Right ventricle myocardium superior (tissue), 1 donor: ENCODE results near the gene KRT71. TPM values are rescaled to one million over a fixed set of nuclear protein-coding genes. Genes with fewer than 3 reads are reported as not detected.
"Not testable (repeated sequence)": the region's sequence is repeated elsewhere in the genome, so short reads cannot be mapped to it uniquely, and the experiment has no call there.

Source experiments
- ATAC-seq: fragments of 200-7000 bp; cut with Tn5 transposase; one replicate; pipeline ENCODE4 v1.9.1; 2020; ENCODE audit warnings: mild to moderate bottlenecking; ENCODE audit not compliant: poor library complexity
- DNase-seq: peaks from one replicate; pipeline ENCODE4 v3.0.0-alpha.2; 2020
- intact Hi-C: fragments of 100-400 bp; cut with DNase I; formaldehyde crosslinking; loops from one replicate; pipeline ENCODE4 v1.11.2; 2022
- long read RNA-seq: library from polyadenylated mRNA; unstranded; transcript quantifications from one replicate; pipeline ENCODE4 v2.0.0, GENCODE V29; 2021
- total RNA-seq: library from RNA; stranded (reverse); fragmentation: NEBNext Ultra II Directional; extraction: Animal tissue kit (Norgen Biotek cat#: 25700); gene quantifications from one replicate; pipeline ENCODE4 v1.2.1, GENCODE V29; 2021
- donor health status: DM: no; HTN: yes; CAD: no; lungs with severe emphysema.

Gene KRT71
- not detected for total RNA-seq
- long read RNA-seq, result 0 reads

- ATAC-seq (no peak), DNase-seq (no peak)
- intact Hi-C loops, result no loop called here
Measured at GRCh38 chr12:52552681-52553195, at the start of gene KRT71. Gene KRT71 (minus strand): TSS chr12:52553145. CDS start chr12:52553077, 68 bp downstream.

GRCh38 chr12:52602552-52602951 lies 49.6 kb upstream of the KRT71 start:
- intact Hi-C loops, result no loop called here
- DNase-seq, result no peak
- ATAC-seq, result no peak

DNA sequence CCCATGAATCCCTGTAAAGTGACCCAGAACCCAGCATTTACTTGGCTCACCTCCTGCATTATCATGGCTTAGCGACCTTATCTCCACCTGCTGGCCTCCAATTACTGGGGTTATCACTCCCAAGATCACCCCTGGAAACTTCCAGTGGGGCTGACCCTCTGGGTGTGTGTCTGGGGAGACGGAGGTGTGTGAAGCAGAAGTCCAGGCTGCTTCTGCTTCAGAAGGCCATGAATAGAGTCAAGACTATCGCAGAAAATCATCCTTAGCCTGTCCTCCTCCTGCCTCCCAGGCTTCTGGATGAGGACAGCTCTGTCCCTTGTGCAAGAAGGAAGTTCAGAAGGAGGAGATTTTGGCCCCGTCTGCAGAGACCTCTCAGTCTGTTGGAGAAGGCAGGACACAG lies 48.7 kb upstream of the KRT71 start:
- no peak for ATAC-seq
- no peak for DNase-seq
- intact Hi-C loops, result no loop called here

DNA sequence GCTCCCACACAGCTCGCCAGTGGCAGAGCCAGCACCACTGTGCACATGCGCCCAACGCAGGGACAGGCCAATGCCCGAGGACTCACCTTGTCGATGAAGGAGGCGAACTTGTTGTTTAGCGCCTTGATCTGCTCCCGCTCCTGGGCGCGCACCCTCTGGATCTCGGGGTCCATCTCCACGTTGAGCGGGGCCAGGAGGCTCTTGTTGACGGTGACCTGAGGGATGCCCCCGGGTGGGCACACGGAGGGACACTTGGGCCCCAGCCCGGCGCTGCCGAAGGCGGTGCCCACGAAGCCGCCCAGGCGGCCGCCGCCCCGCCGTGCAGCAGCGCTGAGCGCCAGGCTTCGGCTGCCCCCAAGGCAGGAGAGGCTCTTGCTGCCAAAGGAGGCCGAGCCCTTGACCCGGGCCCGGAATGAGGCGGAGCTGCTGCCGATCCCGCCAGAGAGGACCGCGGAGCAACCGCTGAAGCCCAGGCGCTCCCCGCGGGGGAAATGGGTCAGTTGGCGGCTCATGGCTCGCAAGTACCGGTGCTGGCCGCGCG lies 48.1 kb upstream of the KRT71 start, which contains the start of gene KRT72:
Gene KRT72, minus strand, starts transcription at position 523 of the 541 bp plus-strand sequence. Its CDS starts 11 bp downstream, at position 512.
- no peak for DNase-seq
- no peak for ATAC-seq
- intact Hi-C loops, result no loop called here

DNA sequence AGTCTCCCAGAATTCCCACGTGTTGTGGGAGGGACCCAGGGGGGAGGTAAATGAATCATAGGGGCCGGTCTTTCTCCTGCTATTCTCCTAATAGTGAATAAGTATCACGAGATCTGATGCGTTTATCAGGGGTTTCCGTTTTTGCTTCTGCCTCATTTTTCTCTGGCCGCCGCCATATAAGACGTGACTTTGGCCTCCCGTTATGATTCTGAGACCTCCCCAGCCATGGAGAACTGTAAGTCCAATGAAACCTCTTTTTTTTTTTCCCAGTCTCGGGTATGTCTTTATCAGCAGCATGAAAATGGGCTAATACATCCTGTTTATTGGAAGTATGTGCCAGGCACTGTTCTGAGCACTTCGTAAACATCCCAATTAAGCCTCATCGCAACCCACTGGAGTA lies 47.5 kb upstream of the KRT71 start:
- intact Hi-C loops, result no loop called here
- DNase-seq (no peak), ATAC-seq (no peak)

DNA sequence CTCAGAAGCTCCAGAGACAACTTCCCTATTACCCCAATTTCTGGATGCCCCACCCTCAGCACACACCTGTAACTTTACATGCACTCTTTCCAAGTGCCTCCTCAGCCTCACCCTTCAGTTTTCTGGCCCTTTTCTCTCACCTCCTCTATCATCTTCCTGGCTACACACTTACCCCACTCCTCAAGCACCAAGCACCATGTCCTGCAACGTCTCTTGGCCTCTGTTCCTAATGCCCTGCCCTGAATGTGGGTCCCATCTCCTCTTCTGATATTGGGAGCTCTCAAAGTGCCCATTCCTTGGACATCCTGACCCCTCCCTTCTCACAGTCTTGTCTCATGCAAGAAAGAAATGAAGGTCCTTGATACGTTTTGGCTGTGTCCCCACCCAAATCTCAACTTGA lies 47.1 kb upstream of the KRT71 start:
- intact Hi-C loops, result no loop called here
- no peak for ATAC-seq
- DNase-seq, result no peak

GRCh38 chr12:52598966-52599365 lies 46.0 kb upstream of the KRT71 start:
- ATAC-seq (no peak), DNase-seq (no peak)
- intact Hi-C loops, result no loop called here

DNA sequence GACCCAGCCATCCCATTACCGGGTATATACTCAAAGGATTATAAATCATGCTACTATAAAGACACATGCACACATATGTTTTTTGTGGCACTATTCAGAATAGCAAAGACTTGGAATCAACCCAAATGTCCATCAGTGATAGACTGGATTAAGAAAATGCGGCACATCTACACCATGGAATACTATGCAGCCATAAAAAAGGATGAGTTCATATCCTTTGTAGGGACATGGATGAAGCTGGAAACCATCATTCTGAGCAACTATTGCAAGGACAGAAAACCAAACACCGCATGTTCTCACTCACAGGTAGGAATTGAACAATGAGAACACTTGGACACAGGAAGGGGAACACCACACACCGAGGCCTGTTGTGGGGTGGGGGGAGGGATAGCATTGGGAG lies 41.3 kb upstream of the KRT71 start:
- DNase-seq, ATAC-seq, intact Hi-C loops: not testable (repeated sequence)

- ATAC-seq (no peak), DNase-seq (no peak)
- intact Hi-C loops, result no loop called here
Measured at GRCh38 chr12:52591521-52591920, 38.6 kb upstream of the KRT71 start.

- intact Hi-C loops, result no loop called here
- DNase-seq (no peak), ATAC-seq (no peak)
Measured at GRCh38 chr12:52590021-52590420, 37.1 kb upstream of the KRT71 start.

GRCh38 chr12:52587563-52587962 lies 34.6 kb upstream of the KRT71 start:
- DNase-seq, result no peak
- intact Hi-C loops, result loop anchor here (10.0 kb wide), 1 partner anchor 433 kb away; no protein-coding TSS in a partner anchor

DNA sequence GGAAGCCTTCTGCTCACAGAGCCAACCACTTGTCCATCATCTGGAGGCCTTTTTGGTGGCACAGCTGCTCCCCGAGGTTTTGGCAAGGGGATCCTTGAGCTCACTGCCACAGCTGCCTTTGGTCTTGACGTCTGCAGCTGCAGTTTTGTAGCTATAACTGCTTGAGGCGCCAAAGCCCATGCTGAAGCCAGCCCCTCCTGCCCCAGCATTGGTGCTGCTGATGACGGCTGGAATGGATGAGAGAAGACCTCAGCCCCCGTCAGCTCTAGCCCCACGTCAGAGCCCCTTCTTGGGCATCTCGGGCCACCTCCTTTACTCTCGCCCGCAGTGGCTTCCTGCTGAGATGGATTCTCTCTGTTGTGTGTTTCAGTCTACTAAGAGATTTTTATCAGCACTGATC lies 33.0 kb upstream of the KRT71 start:
- intact Hi-C loops, result loop anchor here (10.0 kb wide), 1 partner anchor 431 kb away; no protein-coding TSS in a partner anchor
- ATAC-seq, result no peak
- DNase-seq, result no peak

More at GRCh38 chr12:52587563-52587962, 34.6 kb upstream of the KRT71 start:
- no peak for ATAC-seq

DNA sequence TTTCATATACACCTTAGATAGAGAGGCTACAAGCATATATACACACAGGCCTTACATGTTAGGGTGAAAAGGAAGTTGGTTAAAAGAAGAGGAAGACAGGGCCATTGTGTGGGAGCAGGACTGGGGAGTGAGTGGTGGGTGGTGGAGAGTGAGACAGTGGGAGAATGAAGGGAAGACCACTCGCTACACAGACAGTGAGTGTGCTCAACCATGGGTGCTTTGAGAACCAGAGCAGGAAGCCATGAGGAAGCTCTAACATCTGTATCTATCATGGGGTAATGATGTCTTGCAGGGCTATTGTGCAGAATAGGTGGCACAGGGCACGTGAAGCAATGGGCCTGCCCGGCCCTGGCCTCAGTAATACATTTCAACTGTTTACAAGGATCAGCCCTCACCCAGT lies 32.1 kb upstream of the KRT71 start:
- DNase-seq, result no peak
- intact Hi-C loops, result loop anchor here (10.0 kb wide), 1 partner anchor 430 kb away; no protein-coding TSS in a partner anchor
- ATAC-seq, result no peak

DNA sequence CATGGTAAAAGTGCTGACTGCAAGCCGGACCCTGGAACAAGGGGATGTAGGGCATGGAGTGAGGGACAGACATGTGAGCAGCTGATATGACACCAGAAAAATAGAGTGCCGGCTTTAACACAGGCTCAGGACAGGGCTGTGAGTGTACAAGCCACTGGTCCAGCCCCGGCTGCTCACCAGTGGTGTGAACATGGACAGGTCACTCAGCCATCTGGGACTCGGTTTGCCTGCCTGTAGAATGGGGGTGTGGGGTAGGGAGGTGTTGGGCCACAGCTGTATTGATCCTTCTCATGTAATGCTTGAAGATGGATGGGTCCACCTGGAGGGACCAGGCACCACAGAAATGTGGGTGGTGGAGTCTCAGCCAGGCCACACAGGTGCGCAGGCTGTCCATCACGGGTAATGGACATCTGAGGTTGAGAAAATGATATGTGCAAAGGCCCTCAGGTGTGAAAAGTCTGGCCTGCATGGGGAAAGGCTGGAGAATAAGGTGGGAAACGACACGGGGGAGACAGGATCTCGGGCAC lies 31.3 kb upstream of the KRT71 start:
- DNase-seq (no peak), ATAC-seq (no peak)
- intact Hi-C loops, result loop anchor here (10.0 kb wide), 1 partner anchor 429 kb away; no protein-coding TSS in a partner anchor

GRCh38 chr12:52582971-52583456 lies 30.1 kb upstream of the KRT71 start:
- ATAC-seq, result peak; percentile 90
- DNase-seq, result no peak

DNA sequence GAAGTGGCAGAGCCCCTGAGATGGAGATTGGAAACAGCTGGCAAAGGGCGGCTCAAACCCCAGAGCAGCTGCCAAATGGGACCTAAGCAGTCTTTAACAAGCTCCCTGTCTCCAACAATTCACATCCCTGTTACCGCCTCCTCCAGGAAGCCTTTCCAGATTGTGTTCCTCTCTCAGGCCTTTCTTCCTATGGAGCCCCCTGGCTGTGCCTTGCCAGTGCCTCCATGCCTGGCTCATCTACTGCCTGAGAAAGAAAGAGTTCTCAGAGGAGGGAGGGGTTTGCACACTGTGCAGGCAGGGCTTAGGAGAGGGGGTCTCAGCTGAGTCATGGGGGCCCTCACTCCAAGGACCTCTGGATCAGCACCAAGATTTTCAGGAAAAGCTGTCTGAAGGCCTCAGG lies 29.5 kb upstream of the KRT71 start:
- intact Hi-C loops, result loop anchor here (2.0 to 10.0 kb wide), 2 partner anchors 298 to 428 kb away; no protein-coding TSS in a partner anchor
- DNase-seq (no peak), ATAC-seq (no peak)

More at GRCh38 chr12:52582971-52583456, 30.1 kb upstream of the KRT71 start:
- intact Hi-C loops, result loop anchor here (2.0 to 10.0 kb wide), 2 partner anchors 298 to 428 kb away; no protein-coding TSS in a partner anchor

DNA sequence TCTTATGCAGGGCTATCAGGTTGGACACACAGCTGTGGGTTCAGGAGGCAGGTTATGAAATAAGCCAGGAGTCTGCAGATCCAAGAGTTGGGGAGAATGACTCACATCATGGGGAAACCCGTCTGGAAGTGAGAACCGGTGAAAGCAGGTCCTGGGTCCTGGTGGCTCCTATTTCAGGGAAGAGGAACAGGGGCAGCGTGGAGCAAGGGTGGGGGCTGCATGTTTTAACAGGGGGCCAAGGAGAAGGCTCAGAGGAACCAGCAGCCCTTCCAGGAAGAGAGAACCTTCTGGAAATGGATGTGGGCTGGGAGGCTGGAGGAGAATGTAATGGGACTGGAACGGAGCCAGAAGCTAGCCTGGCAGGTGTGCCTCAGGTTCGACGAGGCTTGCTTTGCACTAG lies 28.5 kb upstream of the KRT71 start:
- DNase-seq, result no peak
- ATAC-seq, result no peak
- intact Hi-C loops, result loop anchor here (10.0 kb wide), 1 partner anchor 427 kb away; no protein-coding TSS in a partner anchor

DNA sequence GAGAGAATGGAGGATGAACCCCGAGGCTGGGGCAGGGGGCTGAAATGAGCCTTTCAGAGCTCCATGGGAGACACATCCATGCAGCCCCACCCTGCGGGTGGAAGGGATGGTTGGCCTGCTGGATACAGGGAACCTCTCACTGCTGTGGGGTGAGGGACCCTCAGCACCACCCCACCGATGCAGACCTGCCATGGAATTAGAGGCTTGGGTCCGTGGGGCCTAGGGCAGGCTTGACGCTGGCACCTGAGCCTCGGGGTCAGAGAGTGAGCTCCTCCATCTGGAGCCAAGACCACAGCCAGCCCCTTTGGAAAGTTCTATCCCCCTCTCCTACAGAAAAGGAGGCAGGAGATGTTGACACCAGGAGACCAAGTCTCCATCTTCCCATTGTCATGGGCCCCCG lies 28.1 kb upstream of the KRT71 start:
- intact Hi-C loops, result loop anchor here (10.0 kb wide), 1 partner anchor 426 kb away; no protein-coding TSS in a partner anchor
- DNase-seq (no peak), ATAC-seq (no peak)

DNA sequence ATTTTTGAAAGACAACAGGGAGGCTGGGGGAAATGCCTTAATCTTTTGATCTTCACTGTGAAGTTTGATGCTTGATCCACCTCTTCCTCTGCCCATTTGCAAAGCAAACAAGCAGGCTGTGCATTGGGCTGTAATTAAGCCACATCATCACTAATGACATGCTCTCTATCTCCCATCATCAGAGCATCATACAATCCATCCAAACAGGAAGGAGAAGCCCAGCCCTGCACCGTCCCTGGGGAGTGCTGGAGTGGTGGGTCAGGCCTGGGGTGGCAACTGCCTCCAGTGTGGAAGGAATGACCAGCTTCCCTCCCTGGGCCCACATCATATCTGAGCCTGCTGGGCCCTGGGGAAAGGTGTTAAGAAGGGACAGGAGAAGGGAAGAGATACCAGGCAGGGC lies 27.6 kb upstream of the KRT71 start:
- intact Hi-C loops, result loop anchor here (10.0 kb wide), 1 partner anchor 426 kb away; no protein-coding TSS in a partner anchor
- DNase-seq (no peak), ATAC-seq (no peak)
